Neural progenitor cell (in vitro differentiated cells): ENCODE results near the gene TNIP2. TPM values are rescaled to one million over a fixed set of nuclear protein-coding genes. Genes with fewer than 3 reads are reported as not detected.
A peak's percentile ranks its signal among the peaks of the same experiment; 100 is the strongest.

ENCODE experiments used
- DNase-seq: peaks from one replicate; pipeline ENCODE4 v3.0.0-alpha.2; 2016; ENCODE audit warnings: low spot score
- H2AFZ ChIP-seq: fragments of 200-600 bp; sonication (generic); replicated peaks from 2 replicates; pipeline ENCODE4 v1.6.1; 2016; ENCODE audit warnings: antibody characterized with exemption
- H3F3A ChIP-seq: fragments of 200-600 bp; sonication (generic); 2 replicates; pipeline ENCODE4 v1.6.1; 2016; ENCODE audit warnings: antibody characterized with exemption, low read depth
- H3K27ac ChIP-seq: fragments of 200-600 bp; sonication (generic); 2 replicates; pipeline ENCODE4 v1.5.1; 2016; ENCODE audit warnings: mild to moderate bottlenecking
- H3K27me3 ChIP-seq: fragments of 200-600 bp; sonication (generic); 2 replicates; pipeline ENCODE4 v1.6.1; 2016; ENCODE audit warnings: mild to moderate bottlenecking, moderate library complexity
- H3K36me3 ChIP-seq: fragments of 200-600 bp; sonication (generic); 2 replicates; pipeline ENCODE4 v1.5.1; 2016
- H3K4me1 ChIP-seq: fragments of 200-600 bp; sonication (generic); 2 replicates; pipeline ENCODE4 v1.6.1; 2016; ENCODE audit warnings: mixed run types
- H3K4me2 ChIP-seq: fragments of 200-600 bp; sonication (generic); 2 replicates; pipeline ENCODE4 v1.6.1; 2016
- H3K4me3 ChIP-seq: fragments of 200-600 bp; sonication (generic); 2 replicates; pipeline ENCODE4 v1.5.1; 2016
- H3K79me2 ChIP-seq: fragments of 200-600 bp; sonication (generic); 2 replicates; pipeline ENCODE4 v1.6.1; 2016; ENCODE audit warnings: low read depth
- H3K9ac ChIP-seq: fragments of 200-600 bp; sonication (generic); 2 replicates; pipeline ENCODE4 v1.6.1; 2016
- H3K9me3 ChIP-seq: fragments of 200-600 bp; sonication (generic); 2 replicates; pipeline ENCODE4 v1.5.1; 2016; ENCODE audit warnings: low read depth
- H4K20me1 ChIP-seq: fragments of 200-600 bp; sonication (generic); 2 replicates; pipeline ENCODE4 v1.6.1; 2016; ENCODE audit warnings: low read depth
- H3K27ac Mint-ChIP-seq: 3 replicates; pipeline ENCODE4 v1.8.0; 2021; ENCODE audit warnings: mixed read lengths
- H3K27me3 Mint-ChIP-seq: 2 replicates; pipeline ENCODE4 v1.8.0; 2022; ENCODE audit warnings: low read depth, mild to moderate bottlenecking, inconsistent platforms, moderate library complexity, mixed read lengths; ENCODE audit not compliant: insufficient read depth
- H3K36me3 Mint-ChIP-seq: 3 replicates; pipeline ENCODE4 v1.8.0; 2021; ENCODE audit warnings: mixed read lengths
- H3K4me1 Mint-ChIP-seq: 3 replicates; pipeline ENCODE4 v1.8.0; 2021; ENCODE audit warnings: mixed read lengths
- H3K4me3 Mint-ChIP-seq: 3 replicates; pipeline ENCODE4 v1.8.0; 2021; ENCODE audit warnings: mild to moderate bottlenecking, moderate library complexity, mixed read lengths
- H3K9me3 Mint-ChIP-seq: 3 replicates; pipeline ENCODE4 v1.8.0; 2020; ENCODE audit warnings: mixed read lengths
- EZH2 ChIP-seq: fragments of 200-600 bp; sonication (generic); IDR thresholded peaks from 2 replicates; pipeline ENCODE4 v1.6.1; 2017; ENCODE audit warnings: antibody characterized with exemption, mild to moderate bottlenecking, moderate library complexity
- EZH2phosphoT487 ChIP-seq: fragments of 200-600 bp; sonication (generic); IDR thresholded peaks from 2 replicates; pipeline ENCODE4 v1.6.1; 2017; ENCODE audit warnings: antibody characterized with exemption
- total RNA-seq: library from RNA; depleted of rRNA; stranded (reverse); fragments of >200 nt; gene quantifications from 2 replicates; pipeline ENCODE4 v1.2.3, GENCODE V29; 2015; ENCODE audit warnings: low replicate concordance
- TF ChIP-seq, protein P1 (sequence below): fragments of 200-600 bp; sonication (generic); IDR thresholded peaks from 2 replicates; pipeline ENCODE4 v1.5.1; 2017; ENCODE audit warnings: antibody characterized with exemption, mild to moderate bottlenecking

Gene TNIP2
- total RNA-seq, 1 donor from 2014 or later = 24.5 TPM

- TF ChIP-seq EZH2 = no peak
- no peak for TF ChIP-seq EZH2phosphoT487
- TF ChIP-seq, protein P1, sequence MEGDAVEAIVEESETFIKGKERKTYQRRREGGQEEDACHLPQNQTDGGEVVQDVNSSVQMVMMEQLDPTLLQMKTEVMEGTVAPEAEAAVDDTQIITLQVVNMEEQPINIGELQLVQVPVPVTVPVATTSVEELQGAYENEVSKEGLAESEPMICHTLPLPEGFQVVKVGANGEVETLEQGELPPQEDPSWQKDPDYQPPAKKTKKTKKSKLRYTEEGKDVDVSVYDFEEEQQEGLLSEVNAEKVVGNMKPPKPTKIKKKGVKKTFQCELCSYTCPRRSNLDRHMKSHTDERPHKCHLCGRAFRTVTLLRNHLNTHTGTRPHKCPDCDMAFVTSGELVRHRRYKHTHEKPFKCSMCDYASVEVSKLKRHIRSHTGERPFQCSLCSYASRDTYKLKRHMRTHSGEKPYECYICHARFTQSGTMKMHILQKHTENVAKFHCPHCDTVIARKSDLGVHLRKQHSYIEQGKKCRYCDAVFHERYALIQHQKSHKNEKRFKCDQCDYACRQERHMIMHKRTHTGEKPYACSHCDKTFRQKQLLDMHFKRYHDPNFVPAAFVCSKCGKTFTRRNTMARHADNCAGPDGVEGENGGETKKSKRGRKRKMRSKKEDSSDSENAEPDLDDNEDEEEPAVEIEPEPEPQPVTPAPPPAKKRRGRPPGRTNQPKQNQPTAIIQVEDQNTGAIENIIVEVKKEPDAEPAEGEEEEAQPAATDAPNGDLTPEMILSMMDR = no peak
- Histone ChIP-seq H3K4me1 (no peaks in the 10 kb centered on the region), H3K79me2 (no peaks in the 10 kb centered on the region), H3K9me3 (no peaks in the 10 kb centered on the region), H3K4me3 (no peak overlapping the region), H3F3A (peaks cover 2% of the 10 kb centered on the region), H4K20me1 (no peaks in the 10 kb centered on the region), H2AFZ (no peak overlapping the region), H3K36me3 (no peaks in the 10 kb centered on the region), H3K27me3 (no peaks in the 10 kb centered on the region), H3K9ac (no peak overlapping the region), H3K4me2 (no peak overlapping the region), H3K27ac (no peak overlapping the region)
- H3K4me1 Mint-ChIP-seq = no peaks in the 10 kb centered on the region
- H3K27ac Mint-ChIP-seq = no peak overlapping the region
- no peak for DNase-seq
- H3K36me3 Mint-ChIP-seq = no peaks in the 10 kb centered on the region
- H3K4me3 Mint-ChIP-seq = no peak overlapping the region
- H3K27me3 Mint-ChIP-seq = peaks cover 2% of the 10 kb centered on the region
- H3K9me3 Mint-ChIP-seq = peaks cover 9% of the 10 kb centered on the region
These were observed 5.9 kb upstream of the TNIP2 start for GRCh38 chr4:2762048-2762447.

DNA sequence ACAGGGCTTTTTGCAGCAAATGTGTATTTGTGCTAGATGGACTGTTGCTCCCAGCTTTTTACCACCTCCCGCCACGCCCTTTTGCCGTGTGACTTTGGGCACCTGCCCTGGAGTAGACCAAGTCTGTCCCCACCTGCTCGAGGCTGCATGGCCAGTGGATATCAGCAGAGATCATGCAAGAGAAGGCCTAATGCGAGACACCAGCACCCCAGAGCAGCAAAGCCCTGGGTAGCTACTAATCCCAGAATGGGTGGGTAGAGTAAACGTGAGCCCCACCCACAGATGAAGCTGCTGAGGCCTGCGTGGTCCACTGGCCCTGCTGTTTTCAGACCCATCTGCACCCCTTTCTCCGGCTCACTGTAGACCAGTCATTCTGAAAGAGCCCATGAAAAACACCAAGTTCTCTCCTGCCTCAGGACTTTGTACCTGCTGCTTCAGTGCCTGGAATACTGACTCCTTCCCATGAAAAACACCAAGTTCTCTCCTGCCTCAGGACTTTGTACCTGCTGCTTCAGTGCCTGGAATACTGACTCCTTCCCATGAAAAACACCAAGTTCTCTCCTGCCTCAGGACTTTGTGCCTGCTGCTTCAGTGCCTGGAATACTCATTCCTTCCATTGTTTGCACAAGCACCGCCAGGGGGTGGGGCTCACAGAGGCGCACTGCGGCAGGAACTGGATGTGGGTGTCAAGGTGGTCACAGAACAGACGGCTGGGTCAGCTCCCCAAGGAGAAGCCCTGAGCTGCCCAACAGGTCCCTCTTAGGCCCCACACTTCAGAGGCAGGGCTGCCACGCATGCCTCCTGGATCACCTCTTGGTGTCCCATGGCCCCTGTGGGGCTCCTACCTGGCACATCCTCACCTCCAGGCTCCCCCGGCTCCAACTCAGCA is 5.1 kb upstream of the TNIP2 start:
- H3K27ac ChIP-seq = no peak overlapping the region
- no peaks in the 10 kb centered on the region for H3K9me3 ChIP-seq
- H3K4me2 ChIP-seq = no peak overlapping the region
- DNase-seq = no peak
- H3K36me3 ChIP-seq = no peaks in the 10 kb centered on the region
- Mint-ChIP-seq H3K9me3 (peaks cover 6% of the 10 kb centered on the region), H3K36me3 (no peaks in the 10 kb centered on the region), H3K4me3 (no peak overlapping the region), H3K27me3 (no peaks in the 10 kb centered on the region), H3K27ac (no peak overlapping the region), H3K4me1 (peaks cover 3% of the 10 kb centered on the region)
- H3K9ac ChIP-seq = no peak overlapping the region
- H3K4me1 ChIP-seq = peaks cover 4% of the 10 kb centered on the region
- H3K79me2 ChIP-seq = no peaks in the 10 kb centered on the region
- H3K4me3 ChIP-seq = no peak overlapping the region
- no peaks in the 10 kb centered on the region for H3K27me3 ChIP-seq
- H4K20me1 ChIP-seq = no peaks in the 10 kb centered on the region
- TF ChIP-seq EZH2phosphoT487 (no peak), EZH2 (no peak)
- TF ChIP-seq, protein P1 = peak; percentile 7
- H3F3A ChIP-seq = peaks cover 8% of the 10 kb centered on the region
- H2AFZ ChIP-seq = peak overlapping the region; percentile 26

DNA sequence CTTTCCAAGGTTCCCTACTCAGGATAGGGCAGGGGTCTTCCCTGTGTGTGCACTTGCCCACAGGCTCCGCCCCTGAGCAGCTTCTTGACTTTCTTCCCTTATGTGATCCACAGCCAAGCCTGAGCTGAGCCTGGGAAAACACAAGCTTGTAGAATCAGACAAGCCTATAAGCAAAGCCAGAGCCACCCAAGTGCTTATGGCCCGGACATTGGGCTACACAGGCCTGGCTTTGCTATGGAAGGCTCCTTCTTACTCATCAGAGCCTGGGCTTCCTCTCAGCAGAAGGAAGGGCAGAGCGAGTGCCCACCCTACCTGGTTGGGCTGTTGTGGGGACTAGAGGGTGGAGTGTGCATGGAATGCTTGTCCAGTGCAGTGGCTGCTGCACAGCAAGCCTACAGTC is 1.3 kb upstream of the TNIP2 start:
- DNase-seq = no peak
- H3K4me3 Mint-ChIP-seq = peak overlapping the region; percentile 82
- Histone ChIP-seq H2AFZ (no peak overlapping the region), H3K27ac (no peak overlapping the region), H4K20me1 (peaks cover 11% of the 10 kb centered on the region), H3K36me3 (no peaks in the 10 kb centered on the region), H3K79me2 (peaks cover 18% of the 10 kb centered on the region), H3K4me1 (peaks cover 4% of the 10 kb centered on the region), H3F3A (peaks cover 18% of the 10 kb centered on the region), H3K9me3 (no peaks in the 10 kb centered on the region), H3K9ac (no peak overlapping the region), H3K27me3 (no peaks in the 10 kb centered on the region), H3K4me2 (no peak overlapping the region), H3K4me3 (no peak overlapping the region)
- H3K36me3 Mint-ChIP-seq = peaks cover 1% of the 10 kb centered on the region
- no peaks in the 10 kb centered on the region for H3K27me3 Mint-ChIP-seq
- H3K4me1 Mint-ChIP-seq = peaks cover 14% of the 10 kb centered on the region
- no peaks in the 10 kb centered on the region for H3K9me3 Mint-ChIP-seq
- H3K27ac Mint-ChIP-seq = no peak overlapping the region
- TF ChIP-seq EZH2phosphoT487 = no peak
- no peak for TF ChIP-seq EZH2
- TF ChIP-seq, protein P1 = no peak
